ENCODE data around the gene SPDEF.

Gene SPDEF

GRCh38 chr6:34540841-34541240 lies 15.3 kb downstream of the SPDEF start:
- no peak overlapping the region for H3K4me3 ChIP-seq (ENCODE audit: low read depth, low read length)
- no peak for TF ChIP-seq CTCF (conservative IDR thresholded peaks at IDR 0.05; ENCODE audit: low read depth, low read length)
- no peak for DNase-seq (ENCODE audit: low read depth)

GRCh38 chr6:34540222-34540621 lies 15.9 kb downstream of the SPDEF start:
- TF ChIP-seq CTCF (conservative IDR thresholded peaks at IDR 0.05; ENCODE audit: low read depth, low read length): no peak
- no peak for DNase-seq (ENCODE audit: low read depth)
- no peak overlapping the region for H3K4me3 ChIP-seq (ENCODE audit: low read depth, low read length)

- H3K4me3 ChIP-seq (ENCODE audit: low read depth, low read length): no peak overlapping the region
- DNase-seq (ENCODE audit: low read depth): no peak
- no peak for TF ChIP-seq CTCF (conservative IDR thresholded peaks at IDR 0.05; ENCODE audit: low read depth, low read length)
Observed at GRCh38 chr6:34539181-34539580, 16.9 kb downstream of the SPDEF start.

- H3K4me3 ChIP-seq (ENCODE audit: low read depth, low read length): no peak overlapping the region
- TF ChIP-seq CTCF (conservative IDR thresholded peaks at IDR 0.05; ENCODE audit: low read depth, low read length): no peak
- DNase-seq (ENCODE audit: low read depth): no peak
Observed at GRCh38 chr6:34538581-34538980, 17.5 kb downstream of the SPDEF start.

GRCh38 chr6:34537922-34538550 lies 18.1 kb downstream of the SPDEF start:
- no peak overlapping the region for H3K4me3 ChIP-seq (ENCODE audit: low read depth, low read length)
- no peak for DNase-seq (ENCODE audit: low read depth)
- no peak for TF ChIP-seq CTCF (conservative IDR thresholded peaks at IDR 0.05; ENCODE audit: low read depth, low read length)

- TF ChIP-seq CTCF (conservative IDR thresholded peaks at IDR 0.05; ENCODE audit: low read depth, low read length): no peak
- DNase-seq (ENCODE audit: low read depth): no peak
- H3K4me3 ChIP-seq (ENCODE audit: low read depth, low read length): no peak overlapping the region
Observed at GRCh38 chr6:34536959-34537848, 18.9 kb downstream of the SPDEF start.

All from choroid plexus epithelial cell (primary cell).